Measurements from ENCODE around the gene PLEKHG4B.

DNA sequence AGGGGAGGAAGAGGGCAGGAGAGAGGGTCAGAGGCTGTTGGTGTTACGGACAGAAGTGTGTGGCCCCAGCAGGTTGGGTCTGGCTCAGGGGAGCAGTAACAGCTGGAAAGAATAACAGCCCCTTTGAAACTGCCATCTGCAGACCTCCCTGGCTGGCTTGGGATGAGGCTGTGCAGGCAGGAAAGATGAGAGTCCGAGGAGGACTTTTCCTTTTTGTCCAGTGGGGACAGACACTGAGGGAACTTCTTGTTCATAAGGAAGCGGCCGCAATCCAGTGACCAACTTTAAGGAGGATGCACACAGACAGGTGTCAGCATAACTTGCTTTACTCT lies 14.8 kb upstream of the PLEKHG4B start:
- TF ChIP-seq POLR2A (IDR thresholded peaks at IDR 0.05; ENCODE audit: low read depth, low read length) (no peak), POU2F2 (IDR thresholded peaks at IDR 0.05; ENCODE audit: low read depth, low read length) (no peak), POLR2AphosphoS5 (IDR thresholded peaks at IDR 0.05; ENCODE audit: low read depth, low read length) (no peak), TAF1 (IDR thresholded peaks at IDR 0.05; ENCODE audit: low read depth, low read length) (no peak), SPI1 (IDR thresholded peaks at IDR 0.05; ENCODE audit: low read depth, low read length) (no peak), PAX5 (IDR thresholded peaks at IDR 0.05; ENCODE audit: insufficient read depth, low read length, severe bottlenecking) (no peak)
